Nephron progenitor cell (in vitro differentiated cells): ENCODE results near the gene PLD1.

Experiments used
- DNase-seq: peaks from one replicate; pipeline ENCODE4 v3.0.0; 2021
- H3K27ac Mint-ChIP-seq: 2 replicates; pipeline ENCODE4 v1.8.0; 2021; ENCODE audit warnings: mild to moderate bottlenecking, moderate library complexity, mixed read lengths
- H3K27me3 Mint-ChIP-seq: 2 replicates; pipeline ENCODE4 v1.8.0; 2021; ENCODE audit warnings: mild to moderate bottlenecking, low read depth, mixed read lengths; ENCODE audit not compliant: poor library complexity
- H3K36me3 Mint-ChIP-seq: 2 replicates; pipeline ENCODE4 v1.8.0; 2021; ENCODE audit warnings: low read depth, mixed read lengths
- H3K4me1 Mint-ChIP-seq: 2 replicates; pipeline ENCODE4 v1.8.0; 2021; ENCODE audit warnings: mixed read lengths
- H3K4me3 Mint-ChIP-seq: 2 replicates; pipeline ENCODE4 v1.8.0; 2021; ENCODE audit warnings: mild to moderate bottlenecking, moderate library complexity, mixed read lengths
- H3K9me3 Mint-ChIP-seq: 2 replicates; pipeline ENCODE4 v1.8.0; 2021; ENCODE audit warnings: mild to moderate bottlenecking, moderate library complexity, mixed read lengths
- CTCF ChIP-seq: fragments of 200-600 bp; sonication (generic); IDR thresholded peaks from 2 replicates; pipeline ENCODE4 v1.5.0; 2021; ENCODE audit warnings: antibody characterized with exemption

The PLD1 gene

GRCh38 chr3:171850320-171850959 lies 40.2 kb upstream of the PLD1 start:
- peaks cover 31% of the 10 kb centered on the region for H3K9me3 Mint-ChIP-seq
- H3K4me3 Mint-ChIP-seq: no peak overlapping the region
- DNase-seq: no peak
- TF ChIP-seq CTCF: no peak
- H3K4me1 Mint-ChIP-seq: peaks cover 18% of the 10 kb centered on the region
- H3K36me3 Mint-ChIP-seq: peaks cover 21% of the 10 kb centered on the region
- peaks cover 4% of the 10 kb centered on the region for H3K27me3 Mint-ChIP-seq
- no peak overlapping the region for H3K27ac Mint-ChIP-seq

GRCh38 chr3:171849617-171850319 lies 39.5 kb upstream of the PLD1 start:
- Mint-ChIP-seq H3K4me1 (peaks cover 18% of the 10 kb centered on the region), H3K27ac (peak overlapping the region; percentile 20), H3K9me3 (peaks cover 25% of the 10 kb centered on the region)

GRCh38 chr3:171847595-171848259 lies 37.4 kb upstream of the PLD1 start:
- Mint-ChIP-seq H3K9me3 (peaks cover 5% of the 10 kb centered on the region), H3K36me3 (peaks cover 4% of the 10 kb centered on the region), H3K4me1 (peaks cover 24% of the 10 kb centered on the region), H3K27ac (no peak overlapping the region), H3K4me3 (no peak overlapping the region), H3K27me3 (peaks cover 4% of the 10 kb centered on the region)
- no peak for DNase-seq
- no peak for TF ChIP-seq CTCF

More at GRCh38 chr3:171849617-171850319, 39.5 kb upstream of the PLD1 start:
- peaks cover 21% of the 10 kb centered on the region for H3K36me3 Mint-ChIP-seq
- H3K27me3 Mint-ChIP-seq: peaks cover 4% of the 10 kb centered on the region
- no peak for TF ChIP-seq CTCF
- no peak for DNase-seq
- H3K4me3 Mint-ChIP-seq: no peak overlapping the region

- Mint-ChIP-seq H3K4me3 (no peak overlapping the region), H3K27me3 (peaks cover 4% of the 10 kb centered on the region), H3K9me3 (no peaks in the 10 kb centered on the region), H3K27ac (no peak overlapping the region), H3K36me3 (no peaks in the 10 kb centered on the region), H3K4me1 (peaks cover 25% of the 10 kb centered on the region)
- TF ChIP-seq CTCF: no peak
- DNase-seq: no peak
These were observed 36.9 kb upstream of the PLD1 start for GRCh38 chr3:171847133-171847532.

- Mint-ChIP-seq H3K27ac (no peak overlapping the region), H3K27me3 (peaks cover 4% of the 10 kb centered on the region), H3K4me1 (peaks cover 30% of the 10 kb centered on the region), H3K9me3 (no peaks in the 10 kb centered on the region), H3K4me3 (no peak overlapping the region), H3K36me3 (no peaks in the 10 kb centered on the region)
- no peak for TF ChIP-seq CTCF
- no peak for DNase-seq
These were observed 36.3 kb upstream of the PLD1 start for GRCh38 chr3:171846597-171846996.
